ENCODE measurements around the gene RFC2. TPM values are rescaled to one million over a fixed set of nuclear protein-coding genes. Genes with fewer than 3 reads are reported as not detected.

Gene RFC2
- total and polyA plus RNA-seq, 10 of the 15 experiments (the other 5 are each of a cell fraction or from before 2014, with no cell fraction given) = 25.8 to 145 (median 90.9) TPM

DNA sequence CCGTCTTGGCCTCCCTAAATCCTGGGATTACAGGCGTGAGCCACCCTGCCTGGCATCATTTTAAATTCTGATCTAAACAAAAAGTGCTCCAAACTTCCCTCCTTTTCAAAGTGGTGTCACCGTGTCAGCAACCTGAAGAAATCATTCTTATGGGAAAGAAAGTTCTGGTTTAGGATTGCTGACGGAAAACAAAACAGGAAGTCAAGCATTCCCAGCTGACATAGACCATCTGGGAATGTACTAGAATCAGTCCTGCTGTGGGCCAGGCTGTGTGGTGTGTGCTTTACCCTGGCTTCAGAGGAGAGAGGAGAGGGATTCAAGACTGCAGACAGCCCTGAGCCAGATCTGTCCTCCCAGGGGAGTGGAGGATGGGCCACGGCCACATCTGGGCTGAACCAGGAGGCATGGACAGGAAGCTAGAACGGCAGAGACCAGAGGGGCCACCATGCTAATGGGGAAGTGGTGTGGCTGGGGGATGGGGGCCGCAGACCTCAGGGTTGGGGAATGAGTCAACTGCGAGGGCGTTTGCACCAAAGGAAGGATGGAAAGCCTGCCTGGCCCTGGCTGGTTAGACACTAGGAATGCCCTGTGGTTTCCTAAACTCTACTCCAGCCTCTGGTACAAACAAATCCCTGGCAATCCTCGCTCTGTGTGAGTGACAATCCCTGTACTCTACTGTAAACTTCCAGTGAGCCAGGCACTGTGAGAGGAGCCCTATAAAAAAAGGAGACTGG lies 18.3 kb upstream of the RFC2 start (continued):
- TF ChIP-seq, protein P1, sequence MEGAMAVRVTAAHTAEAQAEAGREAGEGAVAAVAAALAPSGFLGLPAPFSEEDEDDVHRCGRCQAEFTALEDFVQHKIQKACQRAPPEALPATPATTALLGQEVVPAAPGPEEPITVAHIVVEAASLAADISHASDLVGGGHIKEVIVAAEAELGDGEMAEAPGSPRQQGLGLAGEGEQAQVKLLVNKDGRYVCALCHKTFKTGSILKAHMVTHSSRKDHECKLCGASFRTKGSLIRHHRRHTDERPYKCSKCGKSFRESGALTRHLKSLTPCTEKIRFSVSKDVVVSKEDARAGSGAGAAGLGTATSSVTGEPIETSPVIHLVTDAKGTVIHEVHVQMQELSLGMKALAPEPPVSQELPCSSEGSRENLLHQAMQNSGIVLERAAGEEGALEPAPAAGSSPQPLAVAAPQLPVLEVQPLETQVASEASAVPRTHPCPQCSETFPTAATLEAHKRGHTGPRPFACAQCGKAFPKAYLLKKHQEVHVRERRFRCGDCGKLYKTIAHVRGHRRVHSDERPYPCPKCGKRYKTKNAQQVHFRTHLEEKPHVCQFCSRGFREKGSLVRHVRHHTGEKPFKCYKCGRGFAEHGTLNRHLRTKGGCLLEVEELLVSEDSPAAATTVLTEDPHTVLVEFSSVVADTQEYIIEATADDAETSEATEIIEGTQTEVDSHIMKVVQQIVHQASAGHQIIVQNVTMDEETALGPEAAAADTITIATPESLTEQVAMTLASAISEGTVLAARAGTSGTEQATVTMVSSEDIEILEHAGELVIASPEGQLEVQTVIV (IDR thresholded peaks at IDR 0.05; ENCODE audit: borderline replicate concordance, partially characterized antibody) = peak; percentile 50
- TF ChIP-seq DPF2 (IDR thresholded peaks at IDR 0.05) (peak; percentile 100), ZNF592 (IDR thresholded peaks at IDR 0.05) (no peak; the same call in 1 of the 2 replicates), MTA3 (IDR thresholded peaks at IDR 0.05; ENCODE audit: borderline replicate concordance, low read length) (peak; percentile 97; the same call in 1 of the 2 replicates), ZBED1 (IDR thresholded peaks at IDR 0.05; ENCODE audit: borderline replicate concordance) (peak; percentile 98), MYB (IDR thresholded peaks at IDR 0.05; ENCODE audit: borderline replicate concordance, low read depth, low read length) (0 out of 2 replicates have a peak, but pooled peaks have one; percentile 36), KDM1A (IDR thresholded peaks at IDR 0.05; ENCODE audit: borderline replicate concordance) (no peak), RAD21 (IDR thresholded peaks at IDR 0.05; ENCODE audit: insufficient read depth, low read depth, low read length) (0 out of 2 replicates have a peak, but pooled peaks have one; percentile 32), SMAD1 (IDR thresholded peaks at IDR 0.05; ENCODE audit: low read depth, partially characterized antibody) (no peak), RUNX3 (IDR thresholded peaks at IDR 0.05; ENCODE audit: low read length) (peak; percentile 99), YY1 (IDR thresholded peaks at IDR 0.05; ENCODE audit: low read depth, low read length) (peak; percentile 91), IRF5 (IDR thresholded peaks at IDR 0.05; ENCODE audit: borderline replicate concordance) (no peak), SP1 (IDR thresholded peaks at IDR 0.05; ENCODE audit: low read depth, low read length) (peak; percentile 96), EGR1 (IDR thresholded peaks at IDR 0.05; ENCODE audit: borderline replicate concordance in 1 of 2, low read depth in 2 of 2, low read length in 2 of 2) (peak; percentile 38 to 99), POLR2AphosphoS5 (IDR thresholded peaks at IDR 0.05; ENCODE audit: low read length) (peak; percentile 66), TAF1 (IDR thresholded peaks at IDR 0.05; ENCODE audit: borderline replicate concordance, low read depth, low read length) (peak; percentile 65; the same call in 1 of the 2 replicates), RCOR1 (conservative IDR thresholded peaks at IDR 0.05; ENCODE audit: low read depth, low read length) (0 out of 2 replicates have a peak, but pooled peaks have one; percentile 73), IRF4 (IDR thresholded peaks at IDR 0.05; ENCODE audit: low read depth, low read length) (peak; percentile 100), RAD51 (IDR thresholded peaks at IDR 0.05) (no peak), JUND (IDR thresholded peaks at IDR 0.05; ENCODE audit: low read depth, low read length) (peak; percentile 93), NR2C2 (IDR thresholded peaks at IDR 0.05; ENCODE audit: borderline replicate concordance, control insufficient read depth, insufficient read length, low read depth) (no peak), FOS (IDR thresholded peaks at IDR 0.05; ENCODE audit: borderline replicate concordance, extremely low read depth, insufficient read length) (no peak), POLR2AphosphoS2 (IDR thresholded peaks at IDR 0.05; ENCODE audit: low read depth, low read length) (no peak), CREB1 (IDR thresholded peaks at IDR 0.05; ENCODE audit: low read depth) (peak; percentile 85)
